Posterior cingulate gyrus (tissue), 11 donors: ENCODE results near the gene TK1.

Experiments
- DNase-seq, 10 donors: peaks; one replicate each; pipeline versions ENCODE4 v3.0.0 to v3.0.0-alpha.2; 2020 to 2021; ENCODE audit warnings: mixed read lengths in 3 of 10
- intact Hi-C: fragments of 100-400 bp; cut with DNase I; formaldehyde crosslinking; loops from one replicate; pipeline ENCODE4 v1.15.1; 2023

Gene TK1

DNA sequence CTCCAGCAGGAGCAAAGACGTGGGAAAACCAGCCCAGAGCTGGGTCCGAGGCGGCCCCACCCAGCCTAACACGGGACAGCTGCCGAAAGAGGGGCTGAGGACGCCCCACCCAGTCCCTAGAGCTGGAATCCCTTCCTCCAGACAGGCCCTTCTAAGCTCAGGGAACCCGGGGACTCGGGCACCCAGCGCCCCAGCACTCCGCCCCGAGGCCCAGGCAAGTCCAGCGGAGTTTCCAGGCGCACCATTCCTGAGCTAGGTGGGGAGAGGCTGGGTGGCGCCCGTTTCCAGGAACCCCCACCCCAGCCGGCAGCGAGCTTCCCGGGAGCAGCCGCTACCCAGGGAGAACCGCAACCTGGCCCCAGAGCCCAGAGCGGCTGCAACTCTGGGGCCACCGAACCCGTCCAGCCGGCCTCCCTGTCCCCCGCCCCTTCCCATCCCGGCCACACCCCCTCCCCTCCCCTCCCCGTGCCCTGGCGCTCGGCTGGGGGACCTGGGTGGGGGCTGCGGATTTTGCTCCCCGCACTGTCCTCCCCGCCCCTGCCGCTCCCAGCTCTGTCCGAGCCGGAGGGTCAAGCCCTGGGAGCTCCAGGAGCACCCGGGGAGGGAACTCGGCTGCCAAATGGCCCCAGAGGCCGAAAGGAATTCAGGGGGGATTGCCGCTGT is 58.8 kb downstream of the TK1 start:
- peak in 2 of 10 donors; percentile 57 to 89 for DNase-seq
- intact Hi-C loops, result no loop called here

DNA sequence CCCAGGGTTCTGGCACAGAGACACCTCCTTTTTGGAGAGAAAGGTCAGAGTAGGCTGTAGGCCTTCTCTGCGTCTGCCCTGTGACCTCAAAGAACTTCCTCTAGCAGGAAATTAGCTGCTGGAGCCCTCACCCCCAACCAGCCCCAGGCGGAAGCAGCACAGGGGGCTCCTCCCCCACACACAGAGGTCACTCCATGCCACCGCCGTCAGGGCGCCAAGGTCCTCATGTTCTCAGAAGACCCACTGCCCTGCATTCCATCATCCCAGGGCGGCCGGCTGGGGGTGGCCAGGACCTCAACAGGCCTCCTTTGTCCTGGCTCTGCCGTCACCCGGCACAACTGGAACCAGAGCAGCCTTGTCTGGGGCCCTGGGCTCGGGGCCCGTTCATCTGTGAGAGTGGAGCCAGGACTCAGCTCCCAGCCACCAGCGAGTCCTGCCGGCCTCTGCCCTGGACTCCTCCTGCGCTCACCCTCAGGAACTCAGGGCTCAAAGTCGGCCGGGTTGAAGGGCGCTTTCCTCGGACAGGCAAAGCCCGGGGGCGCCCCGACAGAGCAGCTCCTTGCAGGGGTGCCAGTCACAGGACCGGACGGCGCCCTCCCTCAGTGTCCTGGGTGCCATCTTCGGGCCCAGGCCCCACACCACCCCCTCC is 59.5 kb downstream of the TK1 start:
- intact Hi-C loops, result no loop called here
- peak; percentile 74 to 98 (median 86) for DNase-seq

DNA sequence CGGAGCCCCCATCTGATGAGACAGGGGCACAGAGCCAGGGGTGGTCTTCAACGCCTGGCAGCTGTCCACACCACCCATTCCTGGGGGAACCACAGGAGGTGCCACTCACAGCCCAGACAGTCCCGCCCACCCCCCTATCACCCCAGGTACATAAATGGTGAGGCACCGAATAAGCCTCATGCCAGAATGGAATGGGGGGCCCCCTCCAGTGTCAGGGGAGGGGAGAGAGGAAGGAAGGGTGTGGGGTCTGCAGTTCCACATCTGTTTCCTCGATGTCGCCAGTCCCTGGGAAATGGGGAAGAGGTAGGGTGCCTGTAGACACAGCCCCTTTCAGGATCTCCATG is 60.0 kb downstream of the TK1 start:
- intact Hi-C loops, result no loop called here
- DNase-seq, result no peak

DNA sequence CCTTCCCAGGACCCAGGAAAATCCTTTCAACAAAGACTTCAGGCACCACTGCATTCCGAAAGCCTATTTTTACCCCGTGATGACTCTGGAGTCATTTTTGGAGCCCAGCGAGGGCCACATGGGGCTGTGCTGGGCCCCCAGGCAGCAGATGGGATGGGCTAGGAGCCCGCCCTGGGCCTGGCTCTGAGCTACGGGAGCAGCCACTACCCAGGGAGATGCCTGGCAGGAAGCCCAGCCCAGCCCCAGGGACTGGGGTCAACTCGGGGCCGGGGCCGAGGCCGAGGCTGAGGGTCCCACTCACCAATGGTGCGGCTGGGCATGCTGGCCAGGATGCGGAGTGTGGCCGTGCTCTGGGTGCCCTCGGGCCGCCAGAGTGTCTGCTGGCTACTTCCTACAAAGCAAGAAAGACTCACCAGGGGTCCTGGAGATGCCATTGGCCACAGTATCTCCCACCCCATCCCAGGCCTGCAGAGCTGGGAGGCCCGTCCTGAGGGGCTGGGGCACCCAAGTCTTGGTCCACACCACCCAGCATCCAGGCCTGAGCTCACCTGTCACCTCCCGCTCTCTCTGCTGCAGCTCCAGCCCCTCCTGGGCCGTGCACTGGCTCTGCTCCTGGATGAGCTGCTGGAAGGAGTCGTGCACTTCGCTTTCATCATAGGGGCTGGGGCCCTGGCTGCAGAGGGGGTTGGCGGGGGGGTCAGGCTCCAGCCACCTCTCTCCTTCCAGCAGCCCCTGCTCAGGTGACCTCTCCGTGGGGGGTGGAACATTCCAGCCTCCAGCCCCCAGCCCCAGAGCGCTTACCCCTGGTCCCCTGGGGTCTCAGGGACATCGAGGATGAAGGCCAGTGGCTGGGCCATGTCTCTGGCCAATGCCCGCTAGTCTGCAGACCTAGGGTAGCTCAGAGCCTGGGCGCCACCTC is 60.6 kb downstream of the TK1 start:
- peak in 1 of 10 donors; percentile 85 for DNase-seq
- intact Hi-C loops, result no loop called here

DNA sequence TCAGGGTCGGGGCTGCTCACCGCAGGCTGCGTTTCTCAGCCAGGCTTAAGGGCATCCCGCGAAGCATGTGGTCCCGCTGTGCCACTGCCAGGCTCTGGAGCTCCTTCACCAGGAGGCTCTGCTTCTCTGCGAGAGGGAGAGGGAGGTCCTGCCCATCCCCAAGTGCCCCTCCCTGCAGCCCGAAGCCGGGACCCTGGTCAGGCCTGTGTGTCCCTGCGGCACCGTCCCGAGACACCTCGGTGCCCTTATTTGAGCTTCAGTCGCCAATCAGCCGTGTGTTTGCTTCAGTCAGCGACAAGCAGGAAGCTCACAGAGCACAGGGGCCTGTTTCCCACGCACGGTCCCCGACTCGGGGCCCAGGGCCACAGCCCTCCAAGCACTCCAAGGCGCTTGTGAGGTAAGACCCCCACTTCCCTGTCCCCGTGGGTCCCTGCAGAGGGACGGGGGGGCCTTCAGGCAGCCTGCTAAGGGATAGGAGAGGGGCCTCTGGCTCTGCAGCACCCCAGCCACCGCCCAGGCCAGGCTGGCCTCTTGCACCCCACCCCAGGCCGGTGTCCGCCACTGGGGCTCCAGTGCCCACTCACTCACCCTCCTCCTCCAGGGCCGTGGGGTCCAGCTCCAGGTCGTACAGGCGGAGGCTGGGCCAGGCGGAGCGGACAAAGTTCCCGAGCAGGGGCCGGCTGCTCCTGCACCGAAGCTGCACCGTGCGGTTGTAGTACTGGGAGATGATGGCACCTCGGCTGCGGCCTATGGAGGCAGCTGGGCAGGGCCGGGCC is 61.5 kb downstream of the TK1 start:
- DNase-seq, result peak in 1 of 10 donors; percentile 79
- intact Hi-C loops, result no loop called here

DNA sequence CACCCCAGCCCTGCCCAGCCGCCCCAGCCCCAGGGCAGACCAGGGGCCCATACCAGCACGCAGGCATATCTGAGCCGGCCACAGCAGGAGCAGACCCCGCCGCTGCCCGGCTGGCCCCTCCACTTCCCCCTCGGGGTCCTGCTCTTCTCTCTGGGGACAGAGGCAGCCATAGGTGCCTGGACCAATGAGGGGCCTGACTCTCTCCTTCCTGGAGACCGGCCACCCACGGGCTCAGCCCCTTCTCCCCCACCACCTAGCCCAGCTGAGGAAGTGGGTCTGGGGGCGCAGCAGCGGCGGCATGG is 62.1 kb downstream of the TK1 start:
- DNase-seq, result no peak
- intact Hi-C loops, result no loop called here
